GM23338 (cell line): ENCODE data around the gene MRM2. TPM values are rescaled to one million over a fixed set of nuclear protein-coding genes. Genes with fewer than 3 reads are reported as not detected.

Experiments used
- ATAC-seq: fragments of 200-7000 bp; cut with Tn5 transposase; 3 replicates; pipeline ENCODE4 v1.9.1; 2020
- DNase-seq: peaks from one replicate; pipeline ENCODE4 v3.0.0-alpha.2; 2015; ENCODE audit warnings: low spot score
- H2AFZ ChIP-seq: fragments of 200-600 bp; sonication (generic); 2 replicates; pipeline ENCODE4 v1.8.0; 2016; ENCODE audit warnings: antibody characterized with exemption, mild to moderate bottlenecking, moderate library complexity
- H3F3A ChIP-seq: fragments of 200-600 bp; sonication (generic); replicated peaks from 2 replicates; pipeline ENCODE4 v1.8.0; 2017; ENCODE audit warnings: antibody characterized with exemption, mixed run types, low read depth
- H3K27ac ChIP-seq: fragments of 200-600 bp; sonication (generic); 2 replicates; pipeline ENCODE4 v1.6.1; 2016; ENCODE audit warnings: low read depth
- H3K27me3 ChIP-seq: fragments of 200-600 bp; sonication (generic); 2 replicates; pipeline ENCODE4 v1.8.0; 2016; ENCODE audit warnings: mild to moderate bottlenecking, mixed run types, moderate library complexity; ENCODE audit not compliant: insufficient read depth
- H3K36me3 ChIP-seq: fragments of 200-600 bp; sonication (generic); 2 replicates; pipeline ENCODE4 v1.8.0; 2016; ENCODE audit warnings: mild to moderate bottlenecking; ENCODE audit not compliant: insufficient read depth
- H3K4me1 ChIP-seq: fragments of 200-600 bp; sonication (generic); 2 replicates; pipeline ENCODE4 v1.8.0; 2016; ENCODE audit warnings: mild to moderate bottlenecking, moderate library complexity; ENCODE audit not compliant: insufficient read depth
- H3K4me2 ChIP-seq: fragments of 200-600 bp; sonication (generic); 2 replicates; pipeline ENCODE4 v1.7.1; 2017; ENCODE audit warnings: mixed run types
- H3K4me3 ChIP-seq: fragments of 200-600 bp; sonication (generic); 2 replicates; pipeline ENCODE4 v1.6.1; 2016; ENCODE audit warnings: mixed run types
- H3K79me2 ChIP-seq: fragments of 200-600 bp; sonication (generic); replicated peaks from 2 replicates; pipeline ENCODE4 v1.8.0; 2017; ENCODE audit warnings: mild to moderate bottlenecking; ENCODE audit not compliant: insufficient read depth
- H3K9me2 ChIP-seq: fragments of 200-600 bp; sonication (generic); 2 replicates; pipeline ENCODE4 v1.8.0; 2017; ENCODE audit not compliant: insufficient read depth
- H4K20me1 ChIP-seq: fragments of 200-600 bp; sonication (generic); replicated peaks from 2 replicates; pipeline ENCODE4 v1.8.0; 2017; ENCODE audit warnings: mild to moderate bottlenecking; ENCODE audit not compliant: insufficient read depth
- H3K27ac Mint-ChIP-seq: 2 replicates; pipeline ENCODE4 v1.8.0; 2020; ENCODE audit warnings: inconsistent platforms, mild to moderate bottlenecking, moderate library complexity, mixed read lengths
- H3K27me3 Mint-ChIP-seq: 3 replicates; pipeline ENCODE4 v1.8.0; 2022; ENCODE audit warnings: low read depth, mild to moderate bottlenecking, moderate library complexity, mixed read lengths, inconsistent platforms; ENCODE audit not compliant: insufficient read depth, poor library complexity
- H3K36me3 Mint-ChIP-seq: 3 replicates; pipeline ENCODE4 v1.8.0; 2021; ENCODE audit warnings: low read depth, mild to moderate bottlenecking, inconsistent platforms, moderate library complexity, mixed read lengths
- H3K4me1 Mint-ChIP-seq: 3 replicates; pipeline ENCODE4 v1.8.0; 2020; ENCODE audit warnings: mild to moderate bottlenecking, inconsistent platforms, mixed read lengths
- H3K4me3 Mint-ChIP-seq: 3 replicates; pipeline ENCODE4 v1.8.0; 2021; ENCODE audit warnings: moderate library complexity, mild to moderate bottlenecking, inconsistent platforms, mixed read lengths
- H3K9me3 Mint-ChIP-seq: 3 replicates; pipeline ENCODE4 v1.8.0; 2020; ENCODE audit warnings: moderate library complexity, mild to moderate bottlenecking, inconsistent platforms, mixed read lengths
- CREB1 ChIP-seq: fragments of 250-450 bp; sonication (Bioruptor Pico); IDR thresholded peaks from 2 replicates; pipeline ENCODE4 v1.5.0; 2020; ENCODE audit warnings: low read depth, mild to moderate bottlenecking, moderate library complexity
- CTCF ChIP-seq, 2 experiments: fragments of 200-600 bp in 1 of 2; sonication (generic) in 1 of 2; conservative IDR thresholded peaks; 2 replicates each; pipeline versions ENCODE4 v1.5.1 to v1.6.1; 2016 to 2017; ENCODE audit warnings: antibody characterized with exemption in 2 of 2, low read depth in 2 of 2, mild to moderate bottlenecking in 2 of 2, moderate library complexity in 1 of 2
- EZH2 ChIP-seq: fragments of 200-600 bp; sonication (generic); IDR thresholded peaks from one replicate; pipeline ENCODE4 v1.8.0; 2017; ENCODE audit warnings: antibody characterized with exemption, mild to moderate bottlenecking, low read depth; ENCODE audit not compliant: unreplicated experiment
- EZH2phosphoT487 ChIP-seq: fragments of 200-600 bp; sonication (generic); IDR thresholded peaks from one replicate; pipeline ENCODE4 v1.8.1; 2018; ENCODE audit warnings: antibody characterized with exemption; ENCODE audit not compliant: unreplicated experiment
- JUNB ChIP-seq: IDR thresholded peaks from one replicate; pipeline ENCODE4 v1.6.1; 2016; ENCODE audit warnings: antibody characterized with exemption; ENCODE audit not compliant: unreplicated experiment
- NANOG ChIP-seq: IDR thresholded peaks from 2 replicates; pipeline ENCODE4 v1.6.1; 2016; ENCODE audit warnings: antibody characterized with exemption, borderline replicate concordance
- POLR2AphosphoS5 ChIP-seq: IDR thresholded peaks from 2 replicates; pipeline ENCODE4 v1.6.1; 2016; ENCODE audit warnings: antibody characterized with exemption, low read depth
- REST ChIP-seq: IDR thresholded peaks from one replicate; pipeline ENCODE4 v1.6.1; 2018; ENCODE audit warnings: antibody characterized with exemption; ENCODE audit not compliant: unreplicated experiment
- STAT1 ChIP-seq: IDR thresholded peaks from one replicate; pipeline ENCODE4 v1.6.1; 2016; ENCODE audit warnings: antibody characterized with exemption; ENCODE audit not compliant: unreplicated experiment
- ZNF331 ChIP-seq: fragments of 250-450 bp; sonication (Bioruptor Pico); IDR thresholded peaks from 2 replicates; pipeline ENCODE4 v1.5.0; 2020; ENCODE audit warnings: low read depth, mild to moderate bottlenecking, moderate library complexity
- polyA plus RNA-seq: library from polyadenylated mRNA; unstranded; fragments of >200 nt; fragmentation: Nextera tagmentation; extraction: Ambion mirVana; gene quantifications from 2 replicates; pipeline ENCODE4 v1.2.1, GENCODE V29; 2016
- total RNA-seq: library from RNA; depleted of rRNA; stranded (reverse); fragments of >200 nt; shearing (Covaris generic); gene quantifications from 2 replicates; pipeline ENCODE4 v1.2.3, GENCODE V29; 2014

MRM2 gene
- total and polyA plus RNA-seq, 2 experiments from 2014 or later = 30.0 to 37.8 TPM

GRCh38 chr7:2287745-2288144 is 45.7 kb upstream of the MRM2 start:
- TF ChIP-seq NANOG = no peak
- Mint-ChIP-seq H3K4me3 (no peak overlapping the region), H3K9me3 (no peaks in the 10 kb centered on the region), H3K27me3 (peaks cover 5% of the 10 kb centered on the region), H3K36me3 (no peaks in the 10 kb centered on the region), H3K4me1 (0 out of 3 replicates have a peak, but pooled peaks cover 2% of the 10 kb centered on the region), H3K27ac (no peak overlapping the region)
- H3K4me2 ChIP-seq = no peak overlapping the region
- no peak overlapping the region for H3K4me3 ChIP-seq
- H2AFZ ChIP-seq = no peak overlapping the region
- no peaks in the 10 kb centered on the region for H3F3A ChIP-seq
- peaks cover 15% of the 10 kb centered on the region; the same call in 1 of the 2 replicates for H3K79me2 ChIP-seq
- no peaks in the 10 kb centered on the region for H3K36me3 ChIP-seq
- no peaks in the 10 kb centered on the region for H4K20me1 ChIP-seq
- no peak for ATAC-seq
- no peak overlapping the region for H3K27ac ChIP-seq
- no peak for DNase-seq
- no peaks in the 10 kb centered on the region; the same call in 1 of the 2 replicates for H3K4me1 ChIP-seq
- H3K27me3 ChIP-seq = no peaks in the 10 kb centered on the region
- no peaks in the 10 kb centered on the region for H3K9me2 ChIP-seq

- H3K27ac Mint-ChIP-seq = no peak overlapping the region
- TF ChIP-seq CREB1 (CRISPR knock-in tag) (no peak), NANOG (no peak), ZNF331 (CRISPR knock-in tag) (no peak), CTCF (conservative IDR thresholded peaks at IDR 0.05; ENCODE audit: low read depth in 2 of 2) (no peak), EZH2 (no peak), EZH2phosphoT487 (no peak), JUNB (no peak), STAT1 (no peak), REST (no peak), POLR2AphosphoS5 (no peak)
- Histone ChIP-seq H3K4me1 (no peaks in the 10 kb centered on the region; the same call in 1 of the 2 replicates), H3K9me2 (no peaks in the 10 kb centered on the region), H2AFZ (no peak overlapping the region), H3K4me3 (no peak overlapping the region), H4K20me1 (no peaks in the 10 kb centered on the region; the same call in 1 of the 2 replicates), H3K27ac (no peak overlapping the region), H3K4me2 (no peak overlapping the region), H3K79me2 (peaks cover 31% of the 10 kb centered on the region), H3K27me3 (no peaks in the 10 kb centered on the region), H3K36me3 (no peaks in the 10 kb centered on the region), H3F3A (no peaks in the 10 kb centered on the region)
- no peak overlapping the region for H3K4me3 Mint-ChIP-seq
- H3K27me3 Mint-ChIP-seq = peaks cover 8% of the 10 kb centered on the region
- DNase-seq = no peak
- peaks cover 12% of the 10 kb centered on the region; the same call in 2 of the 3 replicates for H3K4me1 Mint-ChIP-seq
- H3K36me3 Mint-ChIP-seq = no peaks in the 10 kb centered on the region
- ATAC-seq = peak; percentile 64
- H3K9me3 Mint-ChIP-seq = no peaks in the 10 kb centered on the region
Measured at GRCh38 chr7:2283074-2283473, 41.1 kb upstream of the MRM2 start.
